HEK293 (cell line): ENCODE results near the gene FRA10AC1.

ENCODE experiments used
- CTCF ChIP-seq: fragments of 450-650 bp; formaldehyde crosslinking; IDR thresholded peaks from 2 replicates; pipeline ENCODE4 v1.5.1; 2016; ENCODE audit warnings: missing biosample characterization, missing genetic modification characterization
- MEIS1 ChIP-seq: sonication (generic); formaldehyde crosslinking; IDR thresholded peaks from 2 replicates; pipeline ENCODE4 v1.8.1; 2022; ENCODE audit warnings: missing genetic modification reagents, mild to moderate bottlenecking, borderline replicate concordance
- REST ChIP-seq: fragments of 450-650 bp; formaldehyde crosslinking; IDR thresholded peaks from 2 replicates; pipeline ENCODE4 v1.5.1; 2016; ENCODE audit warnings: missing biosample characterization, missing genetic modification characterization
- SETDB1 ChIP-seq: IDR thresholded peaks from one replicate; pipeline ENCODE4 v1.6.1; 2017; ENCODE audit warnings: mild to moderate bottlenecking, low read length, moderate library complexity, mixed read lengths; ENCODE audit not compliant: insufficient read length
- YY1 ChIP-seq: fragments of 450-650 bp; formaldehyde crosslinking; IDR thresholded peaks from 2 replicates; pipeline ENCODE4 v1.5.1; 2018; ENCODE audit warnings: missing biosample characterization, missing genetic modification characterization
- ZBTB20 ChIP-seq: fragments of 450-650 bp; formaldehyde crosslinking; IDR thresholded peaks from 2 replicates; pipeline ENCODE4 v1.5.1; 2016; ENCODE audit warnings: missing biosample characterization, missing genetic modification characterization
- ZBTB7A ChIP-seq: fragments of 450-650 bp; formaldehyde crosslinking; IDR thresholded peaks from 2 replicates; pipeline ENCODE4 v1.5.1; 2016; ENCODE audit warnings: low read depth, missing biosample characterization, missing genetic modification characterization
- ZNF155 ChIP-seq: fragments of 450-650 bp; formaldehyde crosslinking; IDR thresholded peaks from 2 replicates; pipeline ENCODE4 v1.5.1; 2016; ENCODE audit warnings: missing biosample characterization, missing genetic modification characterization
- ZNF280D ChIP-seq: fragments of 450-650 bp; formaldehyde crosslinking; IDR thresholded peaks from 2 replicates; pipeline ENCODE4 v1.5.1; 2016; ENCODE audit warnings: missing biosample characterization, missing genetic modification characterization
- ZNF37A ChIP-seq: fragments of 450-650 bp; IDR thresholded peaks from 2 replicates; pipeline ENCODE4 v1.5.1; 2018; ENCODE audit warnings: missing biosample characterization, missing genetic modification characterization
- ZNF561 ChIP-seq: fragments of 450-650 bp; IDR thresholded peaks from 2 replicates; pipeline ENCODE4 v1.5.1; 2018; ENCODE audit warnings: missing biosample characterization, missing genetic modification characterization, borderline replicate concordance
- ZNF670 ChIP-seq: fragments of 450-650 bp; formaldehyde crosslinking; IDR thresholded peaks from 2 replicates; pipeline ENCODE4 v1.5.1; 2016; ENCODE audit warnings: missing biosample characterization, missing genetic modification characterization, low read depth
- TF ChIP-seq, protein P1 (sequence below): fragments of 450-650 bp; formaldehyde crosslinking; IDR thresholded peaks from 2 replicates; pipeline ENCODE4 v1.5.1; 2017; ENCODE audit warnings: missing biosample characterization, missing genetic modification characterization

DNA sequence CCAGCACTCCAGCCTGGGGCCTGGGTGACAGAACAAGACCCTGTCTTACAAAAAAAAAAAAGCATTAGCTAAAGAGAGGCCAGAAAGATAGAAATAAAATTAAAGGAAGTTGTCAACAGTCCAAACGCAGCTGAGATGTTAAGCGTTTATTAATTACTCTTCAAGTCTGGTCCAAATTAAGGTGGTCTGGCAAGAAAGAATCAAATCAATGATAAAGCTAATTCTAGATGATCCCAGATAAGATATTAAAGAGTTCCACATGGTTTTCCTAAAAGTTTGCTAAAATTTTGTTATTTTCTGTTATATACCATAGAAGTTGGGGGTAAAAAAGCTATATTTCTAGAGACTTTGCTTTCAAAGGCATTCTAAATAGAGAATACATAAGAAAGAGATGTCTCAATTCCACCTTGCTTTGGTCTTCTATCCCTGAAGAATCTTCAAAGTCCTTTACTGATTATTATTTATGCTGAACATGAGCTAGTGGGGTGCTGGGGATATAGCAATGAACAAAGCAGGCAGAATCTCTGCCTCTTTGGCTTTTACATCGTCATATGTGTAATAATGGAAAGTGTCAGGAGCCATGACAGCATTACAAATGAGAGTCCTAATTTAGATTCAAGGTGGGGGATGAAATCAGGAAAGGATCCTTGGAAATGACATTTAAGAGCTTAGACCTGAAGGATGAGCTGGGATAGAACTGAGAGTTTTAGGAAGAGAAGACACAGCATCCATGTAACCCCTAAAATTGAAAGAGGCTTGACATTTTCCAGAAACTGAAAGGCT, 23.4 kb downstream of the FRA10AC1 start:
- TF ChIP-seq ZBTB20 (tag by site-specific recombination) (no peak), YY1 (no peak), REST (tag by site-specific recombination) (no peak), ZNF280D (tag by site-specific recombination) (no peak), MEIS1 (CRISPR knock-in tag) (no peak), ZNF155 (no peak), CTCF (tag by site-specific recombination) (no peak), SETDB1 (no peak), ZBTB7A (tag by site-specific recombination) (no peak), ZNF670 (tag by site-specific recombination) (no peak), ZNF37A (no peak), ZNF561 (tag by site-specific recombination) (no peak)
- TF ChIP-seq, protein P1, sequence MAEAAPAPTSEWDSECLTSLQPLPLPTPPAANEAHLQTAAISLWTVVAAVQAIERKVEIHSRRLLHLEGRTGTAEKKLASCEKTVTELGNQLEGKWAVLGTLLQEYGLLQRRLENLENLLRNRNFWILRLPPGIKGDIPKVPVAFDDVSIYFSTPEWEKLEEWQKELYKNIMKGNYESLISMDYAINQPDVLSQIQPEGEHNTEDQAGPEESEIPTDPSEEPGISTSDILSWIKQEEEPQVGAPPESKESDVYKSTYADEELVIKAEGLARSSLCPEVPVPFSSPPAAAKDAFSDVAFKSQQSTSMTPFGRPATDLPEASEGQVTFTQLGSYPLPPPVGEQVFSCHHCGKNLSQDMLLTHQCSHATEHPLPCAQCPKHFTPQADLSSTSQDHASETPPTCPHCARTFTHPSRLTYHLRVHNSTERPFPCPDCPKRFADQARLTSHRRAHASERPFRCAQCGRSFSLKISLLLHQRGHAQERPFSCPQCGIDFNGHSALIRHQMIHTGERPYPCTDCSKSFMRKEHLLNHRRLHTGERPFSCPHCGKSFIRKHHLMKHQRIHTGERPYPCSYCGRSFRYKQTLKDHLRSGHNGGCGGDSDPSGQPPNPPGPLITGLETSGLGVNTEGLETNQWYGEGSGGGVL (tag by site-specific recombination) = no peak
